CD1c-positive myeloid dendritic cell (primary cell): ENCODE measurements around the gene DSCAML1.

Source experiments
- DNase-seq: peaks from one replicate; pipeline ENCODE4 v3.0.0-alpha.2; 2016; ENCODE audit errors: extremely low spot score

DSCAML1 gene

GRCh38 chr11:117610901-117611300 is 186.1 kb downstream of the DSCAML1 start:
- DNase-seq = no peak

DNA sequence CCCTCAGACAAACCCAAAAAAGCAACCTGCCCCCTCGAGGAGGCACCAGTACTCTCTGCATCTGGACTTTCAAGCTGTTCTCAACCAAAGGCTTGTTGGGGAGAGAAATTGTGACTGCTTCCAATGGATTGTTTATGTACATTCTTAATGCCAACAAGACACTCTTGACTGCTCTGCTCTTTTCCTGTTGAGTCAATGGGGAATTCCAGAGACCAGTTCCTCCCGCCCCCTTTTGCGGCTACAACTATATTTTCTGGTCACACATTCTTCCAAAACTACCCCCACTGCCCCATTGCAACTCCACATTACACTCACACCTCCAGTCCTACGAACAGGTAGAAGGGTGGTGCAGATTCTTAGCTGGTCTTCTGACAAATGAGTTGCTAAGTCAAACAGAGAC is 187.0 kb downstream of the DSCAML1 start:
- DNase-seq = no peak

DNA sequence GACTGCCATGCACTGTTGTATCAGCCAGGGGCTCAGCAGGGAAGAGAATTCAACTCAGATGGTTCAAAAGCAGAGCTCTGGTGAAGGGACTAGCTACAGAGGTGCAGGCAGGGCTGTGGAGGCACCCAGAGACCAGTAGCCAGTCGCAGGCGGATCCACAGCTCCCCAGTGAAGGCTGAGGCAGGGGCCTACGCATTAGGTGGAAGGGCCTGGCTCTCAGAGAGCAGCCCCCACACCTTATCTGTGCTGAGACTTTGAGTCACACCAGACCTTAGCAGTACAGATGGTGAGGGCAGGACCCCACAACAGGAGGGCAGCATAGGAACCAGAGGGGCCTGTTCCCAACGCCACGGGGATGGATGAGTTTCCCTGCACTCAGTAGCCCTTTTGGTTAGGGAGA is 189.6 kb downstream of the DSCAML1 start:
- no peak for DNase-seq

DNA sequence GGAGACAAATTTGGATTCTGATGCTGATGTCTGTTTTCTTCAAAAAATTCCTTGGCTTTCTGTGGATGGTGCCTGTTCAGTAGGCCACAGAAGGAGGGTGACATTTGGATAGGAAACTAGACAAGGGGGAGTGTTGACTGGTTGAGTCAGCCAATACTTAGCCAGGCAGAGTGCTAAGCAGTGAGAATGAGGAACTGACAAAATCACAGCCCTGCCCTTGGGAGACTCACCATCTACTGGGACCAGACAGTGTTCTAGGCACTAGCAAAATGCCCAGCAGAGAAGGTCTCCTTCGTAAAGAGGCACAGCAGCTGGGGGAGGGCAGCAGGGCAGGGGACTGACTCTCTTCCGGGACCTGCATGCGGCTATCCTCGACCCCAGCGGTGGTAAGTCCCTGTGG is 190.2 kb downstream of the DSCAML1 start:
- peak; percentile 1 for DNase-seq

DNA sequence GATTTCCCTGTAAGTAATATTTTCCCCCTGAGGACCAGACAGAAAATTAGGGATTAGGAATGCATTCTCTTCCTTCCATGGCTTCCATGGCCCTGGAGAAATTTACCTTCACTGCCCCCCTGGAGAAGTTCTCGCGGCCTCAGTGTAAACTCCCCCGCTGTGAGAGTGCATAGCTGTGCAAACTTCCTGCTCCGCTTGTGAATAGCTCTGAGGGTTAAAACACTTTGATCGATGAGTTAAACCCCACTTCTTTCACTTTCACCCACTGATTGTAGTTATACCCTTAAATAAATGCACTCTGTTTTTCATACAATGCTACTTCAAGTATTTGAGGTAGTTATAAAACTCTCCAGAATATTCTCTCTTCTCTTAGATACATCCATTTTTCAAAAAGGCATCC is 190.8 kb downstream of the DSCAML1 start:
- DNase-seq = no peak

DNA sequence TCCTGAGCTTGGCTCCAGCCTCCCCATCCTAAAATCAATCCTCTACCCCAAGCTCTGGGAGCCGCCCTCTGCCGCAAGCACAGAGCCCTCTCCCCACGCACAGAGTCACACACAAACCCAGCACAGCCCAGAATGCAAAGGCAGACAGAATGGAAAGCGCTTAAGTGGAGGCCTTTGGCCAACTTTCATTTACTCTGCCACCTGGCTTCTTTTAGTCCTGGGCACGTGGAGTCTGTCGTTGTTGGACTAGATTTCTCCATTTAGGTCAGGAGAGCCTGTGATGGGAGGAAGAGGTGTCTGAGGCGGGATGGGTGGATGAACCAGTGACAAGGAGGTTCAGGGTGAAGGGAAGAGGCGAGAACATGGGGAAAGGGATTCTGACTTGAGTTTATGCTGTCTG is 191.7 kb downstream of the DSCAML1 start:
- DNase-seq = no peak

DNA sequence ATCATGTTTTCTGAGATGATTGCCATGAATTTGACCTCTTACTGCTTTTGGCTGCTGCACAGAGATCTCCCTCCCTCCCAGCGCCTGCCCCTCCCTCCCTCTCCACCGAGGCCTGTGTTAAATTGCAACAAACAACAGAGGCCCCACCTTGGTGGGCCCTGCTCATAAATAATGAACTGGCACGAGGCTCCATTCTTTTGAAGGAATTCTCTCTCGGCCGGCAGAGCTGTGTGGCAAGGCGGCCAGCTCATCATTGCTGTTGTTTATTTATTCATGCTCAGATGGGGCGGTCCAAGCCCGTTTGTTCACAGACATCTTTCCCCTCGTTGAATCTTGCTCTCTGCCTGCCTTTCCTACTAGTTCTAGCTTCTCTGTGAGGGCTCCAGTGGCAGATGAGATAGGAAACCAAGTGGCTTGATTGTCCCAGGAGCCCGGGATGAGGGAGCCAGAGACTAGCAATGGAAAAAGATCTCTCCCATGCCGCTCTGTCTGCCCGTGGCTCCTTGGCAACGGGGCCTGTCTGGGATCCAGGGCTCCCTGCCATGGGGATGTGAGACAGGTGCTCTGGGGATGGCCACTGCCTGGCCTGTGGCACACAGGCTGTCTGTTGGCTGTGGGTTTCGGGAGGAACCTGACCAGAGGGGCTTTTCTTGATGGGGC is 192.6 kb downstream of the DSCAML1 start:
- no peak for DNase-seq

DNA sequence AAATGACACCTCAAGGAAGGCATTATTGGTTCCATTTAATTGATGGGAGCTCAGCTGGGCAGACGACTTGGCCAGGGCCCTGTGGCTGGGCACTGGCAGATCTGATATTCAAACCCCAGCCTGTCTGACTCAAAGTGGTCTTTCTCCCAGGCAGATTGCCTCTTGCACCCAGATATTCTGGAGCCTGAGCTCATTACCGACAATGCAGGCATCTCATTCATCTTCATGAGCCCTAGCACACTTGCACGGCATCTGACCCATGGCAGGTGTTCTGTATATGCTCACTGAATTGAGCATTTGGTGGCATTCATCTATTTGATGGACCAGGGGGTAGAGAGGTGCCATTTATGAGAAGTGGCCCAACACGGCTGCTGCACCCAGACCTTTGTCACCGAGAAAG is 193.1 kb downstream of the DSCAML1 start:
- no peak for DNase-seq

DNA sequence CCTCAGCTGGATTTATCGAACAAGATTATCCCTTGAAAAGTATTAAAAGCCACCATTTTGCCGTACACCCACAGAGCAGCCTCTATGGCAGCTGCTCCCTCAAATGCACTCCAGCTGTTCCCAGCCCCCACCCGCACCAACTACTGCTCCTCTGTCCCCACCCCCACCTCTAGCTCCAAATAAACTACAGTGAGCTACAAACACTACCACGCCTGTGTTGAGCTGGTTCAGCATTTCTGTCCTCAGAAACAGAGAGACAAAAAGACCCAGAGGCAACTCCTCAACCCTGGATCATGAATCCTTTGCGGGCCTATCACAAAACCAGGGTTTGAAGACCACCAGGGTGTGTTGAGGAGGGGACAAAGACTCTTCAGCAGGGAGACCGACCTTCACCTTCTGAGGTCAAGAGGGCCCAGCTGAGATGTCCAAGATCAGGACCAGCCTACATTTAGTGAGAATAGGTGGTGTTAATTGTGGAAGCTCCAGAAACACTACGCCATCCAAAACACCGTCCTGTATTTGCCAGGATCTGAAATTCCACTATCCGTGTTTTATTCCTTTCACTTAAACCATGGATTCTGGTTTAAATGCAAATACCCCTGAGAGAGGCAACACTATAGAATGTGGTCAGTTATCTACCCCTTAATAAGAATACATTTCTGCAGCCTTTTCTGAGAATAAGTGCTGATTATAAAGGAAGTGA is 195.9 kb downstream of the DSCAML1 start:
- DNase-seq = no peak

- DNase-seq = no peak
Observed at GRCh38 chr11:117600234-117600783, 196.7 kb downstream of the DSCAML1 start.

GRCh38 chr11:117597071-117597470 is 199.9 kb downstream of the DSCAML1 start:
- peak; percentile 20 for DNase-seq

GRCh38 chr11:117595440-117595839 is 201.6 kb downstream of the DSCAML1 start:
- no peak for DNase-seq

- DNase-seq = no peak
Observed at GRCh38 chr11:117594721-117595120, 202.3 kb downstream of the DSCAML1 start.

GRCh38 chr11:117593065-117593464 is 204.0 kb downstream of the DSCAML1 start:
- no peak for DNase-seq

DNA sequence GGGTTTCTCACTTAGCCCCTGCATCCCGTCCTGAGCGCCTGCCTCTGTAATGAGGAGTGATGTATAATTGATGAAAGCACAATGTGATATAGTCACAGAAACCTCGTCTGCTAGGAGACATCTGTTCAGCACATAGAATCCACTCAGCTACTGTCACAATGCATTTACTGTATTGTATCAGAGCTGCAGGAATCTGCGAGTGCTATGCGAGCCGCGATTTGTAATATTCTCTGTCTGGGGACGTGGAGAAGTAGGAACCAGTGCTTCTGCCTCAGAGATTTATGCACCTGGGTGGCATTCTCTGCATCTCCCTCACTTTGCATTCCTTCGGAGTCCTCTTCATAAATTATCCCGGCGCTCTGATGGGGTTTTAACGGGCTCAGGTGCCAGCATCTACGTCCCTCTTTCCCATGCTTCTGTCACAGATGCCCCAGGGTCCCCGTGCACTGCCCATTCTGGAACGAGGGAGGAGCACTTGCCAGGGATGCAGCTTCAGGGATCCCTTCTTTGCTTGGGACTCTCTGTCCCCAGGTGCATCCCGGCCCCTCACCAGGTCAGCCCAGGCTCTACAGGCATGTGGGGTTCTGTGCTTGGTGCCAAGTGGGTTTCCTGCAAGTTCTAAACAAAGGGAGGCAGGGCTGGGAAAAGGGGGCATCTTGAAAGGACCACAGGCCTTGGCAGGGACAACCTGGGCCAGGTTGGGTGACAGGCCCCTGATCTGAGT is 205.5 kb downstream of the DSCAML1 start:
- DNase-seq = no peak

GRCh38 chr11:117589063-117589462 is 208.0 kb downstream of the DSCAML1 start:
- no peak for DNase-seq

- no peak for DNase-seq
Observed at GRCh38 chr11:117588166-117588810, 208.7 kb downstream of the DSCAML1 start.

DNA sequence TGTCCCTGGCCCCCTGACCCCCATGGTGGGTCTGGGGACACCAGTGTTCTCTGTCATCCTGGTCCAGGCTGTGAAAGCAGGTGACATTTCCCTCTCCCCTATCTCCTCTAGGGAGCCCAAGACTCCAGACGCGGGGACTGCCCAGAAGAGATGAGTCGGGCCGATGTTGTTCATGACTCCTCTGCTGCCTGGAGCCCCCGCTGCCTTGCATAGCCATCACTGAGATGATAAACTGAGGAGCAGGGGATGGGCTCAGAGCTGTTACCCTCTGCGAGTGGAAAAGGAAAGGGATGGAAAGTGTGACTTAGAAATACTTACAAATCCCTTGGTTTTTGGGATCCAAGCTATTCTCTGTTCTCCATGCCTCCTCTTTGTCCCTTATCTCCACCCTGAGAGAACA is 209.6 kb downstream of the DSCAML1 start:
- DNase-seq = no peak

DNA sequence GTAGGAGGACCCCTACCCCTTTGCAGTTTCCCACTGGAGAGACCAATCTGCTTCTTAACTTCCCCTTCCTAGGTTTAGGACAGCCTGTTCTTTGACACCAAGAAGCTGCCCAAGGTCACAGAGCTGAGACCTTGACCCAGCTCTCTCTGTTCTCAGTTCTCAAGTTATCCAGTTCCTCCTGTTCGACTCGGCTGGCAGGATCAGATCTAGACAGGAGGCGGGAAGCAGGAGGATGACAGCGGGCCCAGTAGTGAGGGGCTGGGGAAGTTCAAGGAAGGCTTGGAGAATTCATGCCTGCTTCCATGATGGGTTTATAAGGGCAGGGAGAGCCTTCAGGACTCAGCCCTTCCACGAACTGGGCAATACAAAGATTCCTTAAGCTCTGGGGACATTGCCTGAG is 210.6 kb downstream of the DSCAML1 start:
- DNase-seq = no peak

DNA sequence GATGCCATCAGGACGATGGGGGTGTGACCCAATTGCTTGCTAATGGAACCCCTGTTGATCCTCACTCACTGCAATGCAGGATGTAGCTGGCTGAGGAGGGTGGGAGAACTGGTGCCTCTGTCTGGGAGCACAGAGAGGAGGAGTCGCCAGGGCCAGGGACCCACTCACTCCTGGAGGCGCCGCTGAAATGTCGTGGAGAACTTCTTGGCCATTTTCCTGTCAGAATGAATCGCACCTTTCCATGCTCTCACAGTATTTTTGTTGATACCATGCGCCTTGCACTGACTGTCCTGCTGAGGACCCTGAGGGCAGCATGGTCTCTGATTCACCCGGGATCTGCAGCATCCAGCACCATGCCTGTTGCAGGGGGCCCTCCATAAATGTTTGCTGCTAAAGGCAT is 211.4 kb downstream of the DSCAML1 start:
- DNase-seq = no peak

- no peak for DNase-seq
Observed at GRCh38 chr11:117584056-117584830, 212.8 kb downstream of the DSCAML1 start.
